RPMI8226 (cell line): Measurements from ENCODE around the gene FBXO42.
"Not testable (repeated sequence)": the region's sequence is repeated elsewhere in the genome, so short reads cannot be mapped to it uniquely, and the experiment has no call there.

ENCODE experiments used
- DNase-seq: peaks from one replicate; pipeline ENCODE4 v3.0.0-alpha.2; 2015

The FBXO42 gene

GRCh38 chr1:16241221-16241708, 111.0 kb downstream of the FBXO42 start:
- DNase-seq: no peak

GRCh38 chr1:16239972-16240491, 112.2 kb downstream of the FBXO42 start:
- DNase-seq: no peak

- no peak for DNase-seq
Observed at GRCh38 chr1:16237343-16237830, 114.9 kb downstream of the FBXO42 start.

- peak; percentile 99 for DNase-seq
Observed at GRCh38 chr1:16236511-16237342, 115.6 kb downstream of the FBXO42 start, which contains the start of gene CPLANE2. CPLANE2 (minus strand) TSS chr1:16237183; CDS start chr1:16236742, 441 bp downstream.

- peak; percentile 88 for DNase-seq
Observed at GRCh38 chr1:16235944-16236510, 116.3 kb downstream of the FBXO42 start.

GRCh38 chr1:16235347-16235746, 116.9 kb downstream of the FBXO42 start:
- no peak for DNase-seq

- no peak for DNase-seq
Observed at GRCh38 chr1:16233431-16233830, 118.8 kb downstream of the FBXO42 start.

- DNase-seq: no peak
Observed at GRCh38 chr1:16232316-16232710, 120.0 kb downstream of the FBXO42 start.

- DNase-seq: no peak
Observed at GRCh38 chr1:16231331-16232315, 120.7 kb downstream of the FBXO42 start.

- no peak for DNase-seq
Observed at GRCh38 chr1:16230744-16231143, 121.5 kb downstream of the FBXO42 start.

- no peak for DNase-seq
Observed at GRCh38 chr1:16229976-16230740, 122.1 kb downstream of the FBXO42 start.

- DNase-seq: no peak
Observed at GRCh38 chr1:16226490-16227179, 125.6 kb downstream of the FBXO42 start.

GRCh38 chr1:16226129-16226489, 126.2 kb downstream of the FBXO42 start:
- no peak for DNase-seq

- no peak for DNase-seq
Observed at GRCh38 chr1:16224472-16224871, 127.8 kb downstream of the FBXO42 start.

- DNase-seq: not testable (repeated sequence)
Observed at GRCh38 chr1:16222716-16223115, 129.6 kb downstream of the FBXO42 start.

- DNase-seq: no peak
Observed at GRCh38 chr1:16221499-16221898, 130.8 kb downstream of the FBXO42 start.

- no peak for DNase-seq
Observed at GRCh38 chr1:16219968-16220500, 132.2 kb downstream of the FBXO42 start.

- no peak for DNase-seq
Observed at GRCh38 chr1:16218674-16219071, 133.6 kb downstream of the FBXO42 start.

- no peak for DNase-seq
Observed at GRCh38 chr1:16218014-16218673, 134.1 kb downstream of the FBXO42 start.

GRCh38 chr1:16217061-16217785, 135.1 kb downstream of the FBXO42 start:
- peak; percentile 99 for DNase-seq
